ENCODE measurements around the gene AP5Z1. TPM values are rescaled to one million over a fixed set of nuclear protein-coding genes. Genes with fewer than 3 reads are reported as not detected.

AP5Z1 gene
- total RNA-seq, 1 experiment from 2014 or later: 37.2 TPM

GRCh38 chr7:4745265-4745919 is 30.0 kb upstream of the AP5Z1 start:
- no peak for DNase-seq (ENCODE audit: low read depth)

- DNase-seq (ENCODE audit: low read depth): peak; percentile 73
Observed at GRCh38 chr7:4745971-4746919, 29.2 kb upstream of the AP5Z1 start.

GRCh38 chr7:4747013-4747412 is 28.4 kb upstream of the AP5Z1 start:
- DNase-seq (ENCODE audit: low read depth): no peak

GRCh38 chr7:4747746-4748145 is 27.7 kb upstream of the AP5Z1 start:
- no peak for DNase-seq (ENCODE audit: low read depth)

- DNase-seq (ENCODE audit: low read depth): no peak
Observed at GRCh38 chr7:4748231-4748681, 27.2 kb upstream of the AP5Z1 start.

GRCh38 chr7:4749363-4749762 is 26.1 kb upstream of the AP5Z1 start:
- no peak for DNase-seq (ENCODE audit: low read depth)

- no peak for DNase-seq (ENCODE audit: low read depth)
Observed at GRCh38 chr7:4749798-4750197, 25.6 kb upstream of the AP5Z1 start.

- DNase-seq (ENCODE audit: low read depth): no peak
Observed at GRCh38 chr7:4751398-4751947, 23.9 kb upstream of the AP5Z1 start.

- peak; percentile 79 for DNase-seq (ENCODE audit: low read depth)
Observed at GRCh38 chr7:4753598-4754432, 21.6 kb upstream of the AP5Z1 start.

- DNase-seq (ENCODE audit: low read depth): no peak
Observed at GRCh38 chr7:4754433-4755010, 20.9 kb upstream of the AP5Z1 start.

GRCh38 chr7:4755045-4755444 is 20.4 kb upstream of the AP5Z1 start:
- DNase-seq (ENCODE audit: low read depth): no peak

- DNase-seq (ENCODE audit: low read depth): no peak
Observed at GRCh38 chr7:4758111-4758510, 17.3 kb upstream of the AP5Z1 start.

- no peak for DNase-seq (ENCODE audit: low read depth)
Observed at GRCh38 chr7:4758791-4759190, 16.6 kb upstream of the AP5Z1 start.

- no peak for DNase-seq (ENCODE audit: low read depth)
Observed at GRCh38 chr7:4759211-4759610, 16.2 kb upstream of the AP5Z1 start.

GRCh38 chr7:4760952-4761351 is 14.5 kb upstream of the AP5Z1 start:
- no peak for DNase-seq (ENCODE audit: low read depth)

- DNase-seq (ENCODE audit: low read depth): no peak
Observed at GRCh38 chr7:4762121-4763055, 13.0 kb upstream of the AP5Z1 start.

GRCh38 chr7:4763091-4763793 is 12.2 kb upstream of the AP5Z1 start:
- no peak for DNase-seq (ENCODE audit: low read depth)

GRCh38 chr7:4763794-4764185 is 11.6 kb upstream of the AP5Z1 start:
- no peak for DNase-seq (ENCODE audit: low read depth)

- no peak for DNase-seq (ENCODE audit: low read depth)
Observed at GRCh38 chr7:4764402-4765007, 10.9 kb upstream of the AP5Z1 start.

Measured in Daoy (cell line).